ENCODE results near the gene G6PC3. TPM values are rescaled to one million over a fixed set of nuclear protein-coding genes. Genes with fewer than 3 reads are reported as not detected.
A peak's percentile ranks its signal among the peaks of the same experiment; 100 is the strongest.

Gene G6PC3
- total RNA-seq, 4 donors from 2014 or later, result 10.3 to 23.3 (median 17.2) TPM

- no peak overlapping the region for H3K4me3 ChIP-seq
- intact Hi-C loops (cut with DNase I), result no loop called here
- H3K36me3 ChIP-seq, result peaks cover 0 to 16% (median 0%) of the 10 kb centered on the region in 3 donors
- DNase-seq, result no peak
- H3K27ac ChIP-seq, result peak overlapping the region; percentile 94 to 96 (median 95)
- no peaks in the 10 kb centered on the region for H3K9me3 ChIP-seq
- 88 to 91% methylated on average over 9 of the region's 9 CpGs for WGBS, 2 donors
- H3K4me1 ChIP-seq, result peaks cover 13 to 66% (median 27%) of the 10 kb centered on the region in 3 donors
- H3K27me3 ChIP-seq, result no peaks in the 10 kb centered on the region
- no peak for TF ChIP-seq CTCF (IDR thresholded peaks at IDR 0.05)
- TF ChIP-seq POLR2A (IDR thresholded peaks at IDR 0.05), result no peak
Measured at GRCh38 chr17:44067545-44067940, 3.0 kb upstream of the G6PC3 start.

- Histone ChIP-seq H3K27ac (peak overlapping the region; percentile 87 to 94 (median 90)), H3K4me3 (peak overlapping the region; percentile 50 to 71 (median 66)), H3K36me3 (peaks cover 0 to 14% (median 0%) of the 10 kb centered on the region in 3 donors), H3K27me3 (no peaks in the 10 kb centered on the region), H3K9me3 (no peaks in the 10 kb centered on the region), H3K4me1 (peaks cover 13 to 61% (median 24%) of the 10 kb centered on the region in 3 donors)
- TF ChIP-seq POLR2A (IDR thresholded peaks at IDR 0.05) (no peak), CTCF (IDR thresholded peaks at IDR 0.05) (no peak)
- no peak for DNase-seq
- WGBS, 2 donors, result 24 to 27% methylated on average over 7 of the region's 7 CpGs
- intact Hi-C loops (cut with DNase I), result no loop called here
Measured at GRCh38 chr17:44069974-44070454, 521 bp upstream of the G6PC3 start.

GRCh38 chr17:44071198-44071520, 624 bp downstream of the G6PC3 start:
- peak overlapping the region; percentile 87 to 94 (median 90) for H3K27ac ChIP-seq
- peak overlapping the region; percentile 50 to 71 (median 66) for H3K4me3 ChIP-seq
- H3K27me3 ChIP-seq, result no peaks in the 10 kb centered on the region
- H3K4me1 ChIP-seq, result peaks cover 13 to 59% (median 22%) of the 10 kb centered on the region in 3 donors
- intact Hi-C loops (cut with DNase I), result no loop called here
- no peak for TF ChIP-seq POLR2A (IDR thresholded peaks at IDR 0.05)
- no peak for TF ChIP-seq CTCF (IDR thresholded peaks at IDR 0.05)
- WGBS, 2 donors, result 4 to 7% methylated on average over 3 of the region's 3 CpGs
- H3K36me3 ChIP-seq, result peaks cover 6 to 26% (median 9%) of the 10 kb centered on the region in 3 donors
- H3K9me3 ChIP-seq, result no peaks in the 10 kb centered on the region
- DNase-seq, result no peak

- intact Hi-C loops (cut with DNase I), result no loop called here
- 15 to 29% methylated on average over 2 of the region's 2 CpGs for whole genome bisulfite sequencing, 2 donors
Measured at GRCh38 chr17:44071772-44072171, 1.2 kb downstream of the G6PC3 start.

More at GRCh38 chr17:44071772-44072171, 1.2 kb downstream of the G6PC3 start:
- Histone ChIP-seq H3K4me3 (peak overlapping the region in 3 of 4 donors; percentile 64 to 71 (median 68)), H3K27me3 (no peaks in the 10 kb centered on the region), H3K9me3 (no peaks in the 10 kb centered on the region), H3K27ac (peak overlapping the region; percentile 87 to 94 (median 90)), H3K36me3 (peaks cover 10 to 32% (median 11%) of the 10 kb centered on the region in 3 donors), H3K4me1 (peaks cover 10 to 59% (median 21%) of the 10 kb centered on the region in 3 donors)
- TF ChIP-seq POLR2A (IDR thresholded peaks at IDR 0.05), result no peak
- no peak for TF ChIP-seq CTCF (IDR thresholded peaks at IDR 0.05)
- DNase-seq, result no peak

Data from esophagus squamous epithelium (tissue), 5 donors.